Spleen (tissue), 11 donors: ENCODE measurements around the gene LGI2. TPM values are rescaled to one million over a fixed set of nuclear protein-coding genes. Genes with fewer than 3 reads are reported as not detected.
"Not testable (repeated sequence)": the region's sequence is repeated elsewhere in the genome, so short reads cannot be mapped to it uniquely, and the experiment has no call there.

ENCODE experiments used
- DNase-seq: peaks from one replicate; pipeline ENCODE4 v3.0.0-alpha.2; 2020
- H3K27ac ChIP-seq, 8 donors: fragments of 200-600 bp; sonication (generic) in 7 of 8; 1 replicate in 4 of 8; 2 replicates in 4 of 8; pipeline versions ENCODE4 v1.5.0 to v1.8.0; 2016 to 2021; ENCODE audit warnings: inconsistent platforms in 4 of 8, mild to moderate bottlenecking in 4 of 8, moderate library complexity in 1 of 8
- H3K27me3 ChIP-seq, 7 donors: fragments of 200-600 bp; sonication (generic) in 6 of 7; replicated peaks in 1 of 7; 1 replicate in 4 of 7; 2 replicates in 3 of 7; pipeline versions ENCODE4 v1.5.0 to v1.8.0; 2016 to 2021; ENCODE audit warnings: inconsistent platforms in 3 of 7, mild to moderate bottlenecking in 1 of 7
- H3K36me3 ChIP-seq, 6 donors: fragments of 200-600 bp; sonication (generic) in 5 of 6; 1 replicate in 4 of 6; 2 replicates in 2 of 6; pipeline versions ENCODE4 v1.5.0 to v1.8.0; 2016 to 2021; ENCODE audit warnings: inconsistent platforms in 2 of 6
- H3K4me1 ChIP-seq, 6 donors: fragments of 200-600 bp; sonication (generic) in 5 of 6; 1 replicate in 3 of 6; 2 replicates in 3 of 6; pipeline versions ENCODE4 v1.5.0 to v1.8.0; 2016 to 2021; ENCODE audit warnings: inconsistent platforms in 3 of 6
- H3K4me3 ChIP-seq, 8 donors: fragments of 200-600 bp; sonication (generic) in 7 of 8; 1 replicate in 4 of 8; 2 replicates in 4 of 8; pipeline versions ENCODE4 v1.5.0 to v1.8.0; 2016 to 2021; ENCODE audit warnings: inconsistent platforms in 4 of 8, mild to moderate bottlenecking in 4 of 8, moderate library complexity in 2 of 8
- H3K9me3 ChIP-seq, 8 donors: fragments of 200-600 bp; sonication (generic) in 7 of 8; 1 replicate in 4 of 8; 2 replicates in 4 of 8; pipeline versions ENCODE4 v1.5.0 to v1.8.0; 2016 to 2021; ENCODE audit warnings: inconsistent platforms in 4 of 8
- CTCF ChIP-seq, 11 experiments: fragments of 200-600 bp in 7 of 11; fragments of 450-650 bp in 4 of 11; sonication (generic) in 4 of 11; IDR thresholded peaks in 8 of 11; conservative IDR thresholded peaks in 3 of 11; 1 replicate in 7 of 11; 2 replicates in 4 of 11; pipeline versions ENCODE4 v1.4.0 to v1.8.0; 2016 to 2021; ENCODE audit warnings: antibody characterized with exemption in 11 of 11, inconsistent platforms in 4 of 11, mild to moderate bottlenecking in 1 of 11
- POLR2A ChIP-seq, 3 donors: fragments of 450-650 bp; IDR thresholded peaks; one replicate each; pipeline ENCODE4 v1.5.1; 2017; ENCODE audit warnings: antibody characterized with exemption in 3 of 3, mild to moderate bottlenecking in 1 of 3
- POLR2AphosphoS5 ChIP-seq, 3 donors: sonication (generic); formaldehyde crosslinking; IDR thresholded peaks; one replicate each; pipeline ENCODE4 v1.5.1; 2017; ENCODE audit warnings: antibody characterized with exemption in 3 of 3
- WGBS, 5 donors: extraction: QIAGEN DNeasy Blood & Tissue Kit in 3 of 5; methylation state at CpG; one replicate each; pipeline versions ENCODE4 v1.1.5 to v1.1.7; 2013 to 2018; 5-methylcytosine and 5-hydroxymethylcytosine counted together
- intact Hi-C: fragments of 100-400 bp; cut with DNase I; formaldehyde crosslinking; loops from one replicate; pipeline ENCODE4 v1.15.0; 2023; ENCODE audit warnings: low total_unique reads
- polyA plus RNA-seq, 3 donors: library from polyadenylated mRNA; stranded (reverse); fragments of 200-250 nt; gene quantifications; one replicate each; pipeline ENCODE4 v1.2.1, GENCODE V29; 2013
- total RNA-seq, 7 donors: library from RNA; depleted of rRNA in 3 of 7; stranded (reverse); fragments of >200 nt in 3 of 7; fragmentation: NEBNext Ultra II Directional in 4 of 7; extraction: Animal tissue kit (Norgen Biotek cat#: 25700) in 4 of 7; gene quantifications; one replicate each; pipeline versions ENCODE4 v1.1.0 to v1.2.1, GENCODE V29; 2016 to 2021
- donor health status: healthy with polysubstance abuse.
- donor health status: DM: no; HTN: no; CAD: no; lungs with moderate emphysema.
- donor health status: DM: no; HTN: no; CAD: no.
- donor health status: Bipolar disorder and iron deficiency.
- donor health status: healthy.
- donor health status: DM: no; HTN: no; CAD: no.
- donor health status: DM: yes; HTN: yes; CAD: no.

The LGI2 gene
- total and polyA plus RNA-seq, 10 donors, result 0.17 to 2.7 (median 0.72) TPM

- TF ChIP-seq POLR2A (IDR thresholded peaks at IDR 0.05) (no peak), POLR2AphosphoS5 (IDR thresholded peaks at IDR 0.05) (no peak), CTCF (IDR thresholded peaks at IDR 0.05 in 8 of 11, conservative IDR thresholded peaks at IDR 0.05 in 3 of 11) (no peak)
- Histone ChIP-seq H3K9me3 (peaks cover 0 to 5% (median 0%) of the 10 kb centered on the region in 8 donors), H3K27me3 (peaks cover 0 to 13% (median 0%) of the 10 kb centered on the region in 7 donors), H3K4me3 (no peak overlapping the region), H3K4me1 (no peaks in the 10 kb centered on the region), H3K27ac (no peak overlapping the region), H3K36me3 (no peaks in the 10 kb centered on the region)
- DNase-seq, result no peak
- intact Hi-C loops, result no loop called here
- WGBS, 5 donors, result 80 to 88% (median 82%) methylated on average over 2 of the region's 2 CpGs
Measured at GRCh38 chr4:25059791-25060190, 29.0 kb upstream of the LGI2 start.

GRCh38 chr4:25058796-25059195 is 28.1 kb upstream of the LGI2 start:
- intact Hi-C loops, result no loop called here
- H3K9me3 ChIP-seq, result peaks cover 0 to 5% (median 0%) of the 10 kb centered on the region in 8 donors
- TF ChIP-seq CTCF (IDR thresholded peaks at IDR 0.05 in 8 of 11, conservative IDR thresholded peaks at IDR 0.05 in 3 of 11) (no peak), POLR2A (IDR thresholded peaks at IDR 0.05) (no peak), POLR2AphosphoS5 (IDR thresholded peaks at IDR 0.05) (no peak)
- WGBS, 5 donors, result 80 to 88% (median 82%) methylated on average over 8 of the region's 8 CpGs
- no peak overlapping the region for H3K27ac ChIP-seq
- H3K4me3 ChIP-seq, result no peak overlapping the region
- H3K36me3 ChIP-seq, result no peaks in the 10 kb centered on the region
- no peak for DNase-seq
- H3K4me1 ChIP-seq, result no peaks in the 10 kb centered on the region
- peaks cover 0 to 13% (median 0%) of the 10 kb centered on the region in 7 donors for H3K27me3 ChIP-seq

GRCh38 chr4:25057299-25057698 is 26.6 kb upstream of the LGI2 start:
- Histone ChIP-seq H3K27ac (no peak overlapping the region), H3K4me3 (no peak overlapping the region), H3K27me3 (peaks cover 0 to 13% (median 0%) of the 10 kb centered on the region in 7 donors), H3K4me1 (no peaks in the 10 kb centered on the region), H3K9me3 (peaks cover 0 to 5% (median 0%) of the 10 kb centered on the region in 8 donors), H3K36me3 (no peaks in the 10 kb centered on the region)
- intact Hi-C loops, result no loop called here
- 29 to 39% (median 36%) methylated on average over 8 of the region's 8 CpGs for WGBS, 5 donors
- DNase-seq, result no peak
- TF ChIP-seq POLR2AphosphoS5 (IDR thresholded peaks at IDR 0.05) (no peak), CTCF (IDR thresholded peaks at IDR 0.05 in 8 of 11, conservative IDR thresholded peaks at IDR 0.05 in 3 of 11) (no peak), POLR2A (IDR thresholded peaks at IDR 0.05) (no peak)

GRCh38 chr4:25052037-25052436 is 21.3 kb upstream of the LGI2 start:
- H3K36me3 ChIP-seq, intact Hi-C loops, DNase-seq, H3K4me3 ChIP-seq, H3K27ac ChIP-seq, H3K4me1 ChIP-seq, H3K27me3 ChIP-seq, H3K9me3 ChIP-seq: not testable (repeated sequence)
- 73 to 94% (median 91%) methylated on average over 5 of the region's 5 CpGs for WGBS, 5 donors

- WGBS, 5 donors, result 87 to 93% (median 92%) methylated on average over 1 of the region's 1 CpG
- no peak for DNase-seq
Measured at GRCh38 chr4:25051534-25051933, 20.8 kb upstream of the LGI2 start.

More at GRCh38 chr4:25051534-25051933, 20.8 kb upstream of the LGI2 start:
- TF ChIP-seq POLR2A (IDR thresholded peaks at IDR 0.05) (no peak), POLR2AphosphoS5 (IDR thresholded peaks at IDR 0.05) (no peak), CTCF (IDR thresholded peaks at IDR 0.05 in 8 of 11, conservative IDR thresholded peaks at IDR 0.05 in 3 of 11) (no peak)
- no peaks in the 10 kb centered on the region for H3K36me3 ChIP-seq
- no peaks in the 10 kb centered on the region for H3K4me1 ChIP-seq
- intact Hi-C loops, result no loop called here
- H3K4me3 ChIP-seq, result no peak overlapping the region
- H3K9me3 ChIP-seq, result peaks cover 0 to 4% (median 0%) of the 10 kb centered on the region in 8 donors
- no peak overlapping the region for H3K27ac ChIP-seq
- peaks cover 0 to 5% (median 0%) of the 10 kb centered on the region in 7 donors for H3K27me3 ChIP-seq
